ENCODE data around the gene FIGN.

DNA sequence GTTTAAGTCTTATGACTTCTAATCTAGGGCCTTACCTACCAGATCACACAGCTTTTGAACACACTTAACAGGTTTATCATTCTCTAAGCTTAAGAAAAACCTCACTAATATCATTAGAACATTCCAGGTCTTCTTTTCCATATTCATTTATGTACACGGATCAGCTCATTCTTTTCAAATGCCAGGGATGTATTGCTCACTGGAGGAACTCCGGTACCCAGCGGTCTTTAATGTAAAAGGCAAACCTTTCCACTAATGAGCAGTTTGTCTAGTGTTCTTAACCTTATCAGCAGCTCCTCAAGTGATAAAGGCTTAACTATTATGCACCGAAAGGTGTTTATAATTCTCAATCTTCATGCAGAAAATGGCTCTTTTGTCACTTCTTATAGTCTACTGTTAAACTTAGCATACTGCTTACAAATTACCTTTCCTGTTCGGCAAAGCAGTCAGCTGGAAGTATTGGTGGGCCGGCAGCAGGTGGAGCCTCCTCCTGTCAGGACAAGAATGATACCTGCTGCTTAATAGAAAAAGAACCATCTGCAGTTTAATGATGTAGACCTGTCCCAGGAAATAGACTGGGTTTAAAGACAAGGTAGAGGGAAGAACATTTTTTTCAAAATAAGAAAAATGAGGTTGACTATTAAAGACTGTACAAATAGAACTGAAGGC, 142.7 kb downstream of the FIGN start:
- no peak for TF ChIP-seq CBX5 (IDR thresholded peaks at IDR 0.05; ENCODE audit: low read depth)
- TF ChIP-seq POLR2A (IDR thresholded peaks at IDR 0.05; ENCODE audit: low read depth, low read length): no peak
- TF ChIP-seq, protein P1, sequence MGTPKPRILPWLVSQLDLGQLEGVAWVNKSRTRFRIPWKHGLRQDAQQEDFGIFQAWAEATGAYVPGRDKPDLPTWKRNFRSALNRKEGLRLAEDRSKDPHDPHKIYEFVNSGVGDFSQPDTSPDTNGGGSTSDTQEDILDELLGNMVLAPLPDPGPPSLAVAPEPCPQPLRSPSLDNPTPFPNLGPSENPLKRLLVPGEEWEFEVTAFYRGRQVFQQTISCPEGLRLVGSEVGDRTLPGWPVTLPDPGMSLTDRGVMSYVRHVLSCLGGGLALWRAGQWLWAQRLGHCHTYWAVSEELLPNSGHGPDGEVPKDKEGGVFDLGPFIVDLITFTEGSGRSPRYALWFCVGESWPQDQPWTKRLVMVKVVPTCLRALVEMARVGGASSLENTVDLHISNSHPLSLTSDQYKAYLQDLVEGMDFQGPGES (IDR thresholded peaks at IDR 0.05): no peak
- TF ChIP-seq EP300 (IDR thresholded peaks at IDR 0.05; ENCODE audit: borderline replicate concordance in 1 of 2, control insufficient read depth in 1 of 2, low read depth in 2 of 2, low read length in 2 of 2): no peak
- TF ChIP-seq CTCF (IDR thresholded peaks at IDR 0.05 in 2 of 3, conservative IDR thresholded peaks at IDR 0.05 in 1 of 3; ENCODE audit: control insufficient read depth in 2 of 3, extremely low read depth in 1 of 3, insufficient read depth in 1 of 3, low read depth in 3 of 3, low read length in 3 of 3): no peak
- TF ChIP-seq, protein P2, sequence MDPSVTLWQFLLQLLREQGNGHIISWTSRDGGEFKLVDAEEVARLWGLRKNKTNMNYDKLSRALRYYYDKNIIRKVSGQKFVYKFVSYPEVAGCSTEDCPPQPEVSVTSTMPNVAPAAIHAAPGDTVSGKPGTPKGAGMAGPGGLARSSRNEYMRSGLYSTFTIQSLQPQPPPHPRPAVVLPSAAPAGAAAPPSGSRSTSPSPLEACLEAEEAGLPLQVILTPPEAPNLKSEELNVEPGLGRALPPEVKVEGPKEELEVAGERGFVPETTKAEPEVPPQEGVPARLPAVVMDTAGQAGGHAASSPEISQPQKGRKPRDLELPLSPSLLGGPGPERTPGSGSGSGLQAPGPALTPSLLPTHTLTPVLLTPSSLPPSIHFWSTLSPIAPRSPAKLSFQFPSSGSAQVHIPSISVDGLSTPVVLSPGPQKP (IDR thresholded peaks at IDR 0.05; ENCODE audit: low read depth, low read length): no peak
- TF ChIP-seq SP1 (IDR thresholded peaks at IDR 0.05; ENCODE audit: low read depth, low read length): no peak
- TF ChIP-seq REST (IDR thresholded peaks at IDR 0.05; ENCODE audit: low read depth, low read length): no peak
- TF ChIP-seq EGR1 (IDR thresholded peaks at IDR 0.05; ENCODE audit: borderline replicate concordance in 1 of 2, low read depth in 2 of 2, low read length in 2 of 2): no peak
- no peak for TF ChIP-seq EZH2 (IDR thresholded peaks at IDR 0.05; ENCODE audit: borderline replicate concordance, control insufficient read depth, low read depth, low read length)
- TF ChIP-seq SIN3A (IDR thresholded peaks at IDR 0.05; ENCODE audit: low read depth, low read length): no peak
- TF ChIP-seq ZBTB33 (IDR thresholded peaks at IDR 0.05): no peak
- no peak for TF ChIP-seq TCF7 (IDR thresholded peaks at IDR 0.05; ENCODE audit: borderline replicate concordance)
- no peak for TF ChIP-seq USF2 (IDR thresholded peaks at IDR 0.05; ENCODE audit: borderline replicate concordance, low read depth, low read length)
